ENCODE data around the gene CCL4L2.
"Not testable (repeated sequence)": the region's sequence is repeated elsewhere in the genome, so short reads cannot be mapped to it uniquely, and the experiment has no call there.

The CCL4L2 gene

DNA sequence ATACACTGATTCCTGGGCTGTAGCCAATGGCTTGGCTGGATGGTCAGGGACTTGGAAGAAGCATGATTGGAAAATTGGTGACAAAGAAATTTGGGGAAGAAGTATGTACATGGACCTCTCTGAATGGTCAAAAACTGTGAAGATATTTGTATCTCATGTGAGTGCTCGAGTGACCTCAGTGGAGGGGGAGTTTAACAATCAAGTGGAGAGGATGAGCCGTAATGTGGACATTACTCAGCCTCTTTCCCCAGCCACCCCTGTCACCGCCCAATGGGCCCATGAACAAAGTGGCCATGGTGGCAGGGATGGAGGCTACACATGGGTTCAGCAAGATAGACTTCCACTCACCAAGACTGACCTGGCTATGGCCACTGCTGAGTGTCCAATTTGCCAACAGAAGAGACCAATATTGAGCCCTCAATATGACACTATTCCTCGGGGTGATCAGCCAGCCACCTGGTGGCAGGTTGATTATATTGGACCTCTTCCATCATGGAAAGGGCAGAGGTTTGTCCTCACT lies 10.8 kb downstream of the CCL4L2 start:
- DNase-seq (ENCODE audit: low spot score) = not testable (repeated sequence)

GRCh38 chr17:36222967-36223366 lies 12.1 kb downstream of the CCL4L2 start:
- DNase-seq (ENCODE audit: low spot score) = not testable (repeated sequence)

- DNase-seq (ENCODE audit: low spot score) = not testable (repeated sequence)
Measured at GRCh38 chr17:36229644-36230043, 18.8 kb downstream of the CCL4L2 start.

DNA sequence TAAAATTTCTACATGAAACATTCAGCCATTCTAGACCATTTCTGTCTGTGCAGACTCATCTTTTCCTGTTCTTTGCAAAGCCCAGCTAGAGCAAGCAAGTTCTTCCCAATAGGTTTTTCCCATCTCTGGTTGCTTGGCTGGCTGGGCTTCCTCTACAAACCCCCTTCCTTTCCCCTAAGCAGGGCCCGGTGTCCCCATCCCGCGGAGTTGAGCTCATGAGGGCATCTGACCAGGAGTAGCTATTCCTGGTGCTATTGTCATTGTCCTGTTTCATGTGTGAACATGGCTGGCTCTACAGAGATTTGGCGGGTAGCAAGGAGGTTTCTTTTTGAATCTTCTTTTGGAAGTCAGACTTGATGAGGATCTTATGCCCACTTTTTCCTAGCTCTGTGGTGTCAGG lies 31.2 kb downstream of the CCL4L2 start:
- not testable (repeated sequence) for DNase-seq (ENCODE audit: low spot score)
